ENCODE results near the gene SLC25A26. TPM values are rescaled to one million over a fixed set of nuclear protein-coding genes. Genes with fewer than 3 reads are reported as not detected.

Gene SLC25A26
- total RNA-seq, 1 donor from 2014 or later, result 18.0 TPM

DNA sequence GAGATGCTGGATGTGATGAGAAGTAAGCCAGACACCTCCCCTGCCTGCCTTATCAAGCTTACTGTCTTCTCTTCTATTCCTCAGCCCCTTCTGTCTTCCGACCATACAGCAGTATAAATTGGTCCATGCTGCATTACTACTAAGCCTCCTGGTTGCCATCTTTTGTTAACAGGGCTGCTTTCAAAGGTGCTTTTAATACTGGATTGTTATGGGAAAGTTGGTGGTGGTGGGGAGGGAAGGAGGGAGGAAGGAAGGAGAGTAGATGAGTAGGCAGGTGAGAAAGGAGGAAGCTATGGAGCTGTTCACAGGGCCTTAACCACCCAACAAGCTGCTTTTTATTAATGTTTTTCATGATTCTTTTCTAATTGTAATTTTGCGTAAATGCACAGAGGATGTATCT lies 114.9 kb downstream of the SLC25A26 start:
- Histone ChIP-seq H3K4me1 (no peaks in the 10 kb centered on the region), H3K4me3 (no peak overlapping the region), H3K27me3 (no peaks in the 10 kb centered on the region), H3K27ac (no peak overlapping the region), H3K9me3 (no peaks in the 10 kb centered on the region), H3K36me3 (no peaks in the 10 kb centered on the region)
- DNase-seq (no peak), ATAC-seq (no peak)
- intact Hi-C loops (cut with DNase I), result no loop called here
- TF ChIP-seq, protein P1, sequence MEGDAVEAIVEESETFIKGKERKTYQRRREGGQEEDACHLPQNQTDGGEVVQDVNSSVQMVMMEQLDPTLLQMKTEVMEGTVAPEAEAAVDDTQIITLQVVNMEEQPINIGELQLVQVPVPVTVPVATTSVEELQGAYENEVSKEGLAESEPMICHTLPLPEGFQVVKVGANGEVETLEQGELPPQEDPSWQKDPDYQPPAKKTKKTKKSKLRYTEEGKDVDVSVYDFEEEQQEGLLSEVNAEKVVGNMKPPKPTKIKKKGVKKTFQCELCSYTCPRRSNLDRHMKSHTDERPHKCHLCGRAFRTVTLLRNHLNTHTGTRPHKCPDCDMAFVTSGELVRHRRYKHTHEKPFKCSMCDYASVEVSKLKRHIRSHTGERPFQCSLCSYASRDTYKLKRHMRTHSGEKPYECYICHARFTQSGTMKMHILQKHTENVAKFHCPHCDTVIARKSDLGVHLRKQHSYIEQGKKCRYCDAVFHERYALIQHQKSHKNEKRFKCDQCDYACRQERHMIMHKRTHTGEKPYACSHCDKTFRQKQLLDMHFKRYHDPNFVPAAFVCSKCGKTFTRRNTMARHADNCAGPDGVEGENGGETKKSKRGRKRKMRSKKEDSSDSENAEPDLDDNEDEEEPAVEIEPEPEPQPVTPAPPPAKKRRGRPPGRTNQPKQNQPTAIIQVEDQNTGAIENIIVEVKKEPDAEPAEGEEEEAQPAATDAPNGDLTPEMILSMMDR (IDR thresholded peaks at IDR 0.05), result no peak

DNA sequence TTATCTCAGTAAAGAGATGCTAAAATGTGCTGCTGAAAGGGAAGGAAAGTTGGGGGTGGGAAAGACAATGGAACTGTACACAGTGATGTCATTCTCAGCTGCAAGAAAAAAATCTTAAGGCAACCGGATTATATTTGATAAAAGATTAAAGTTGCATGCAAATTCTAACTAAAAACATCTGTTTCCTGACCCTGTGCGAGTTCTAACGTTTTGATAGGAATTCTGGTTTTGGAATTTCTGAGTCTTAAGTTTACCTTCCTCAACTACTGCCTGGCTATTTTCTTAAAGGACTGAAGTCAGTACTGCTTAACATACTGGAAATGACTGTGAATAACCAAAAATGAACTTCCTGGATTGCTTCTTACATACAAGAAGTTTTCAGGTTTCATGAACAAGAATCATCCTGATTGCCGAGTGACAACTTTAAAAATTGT lies 115.5 kb downstream of the SLC25A26 start:
- TF ChIP-seq, protein P1 (IDR thresholded peaks at IDR 0.05), result no peak
- H3K27me3 ChIP-seq, result no peaks in the 10 kb centered on the region
- DNase-seq (no peak), ATAC-seq (no peak)
- intact Hi-C loops (cut with DNase I), result no loop called here
- no peaks in the 10 kb centered on the region for H3K4me1 ChIP-seq
- no peaks in the 10 kb centered on the region for H3K36me3 ChIP-seq
- H3K27ac ChIP-seq, result no peak overlapping the region
- H3K4me3 ChIP-seq, result no peak overlapping the region
- no peaks in the 10 kb centered on the region for H3K9me3 ChIP-seq

DNA sequence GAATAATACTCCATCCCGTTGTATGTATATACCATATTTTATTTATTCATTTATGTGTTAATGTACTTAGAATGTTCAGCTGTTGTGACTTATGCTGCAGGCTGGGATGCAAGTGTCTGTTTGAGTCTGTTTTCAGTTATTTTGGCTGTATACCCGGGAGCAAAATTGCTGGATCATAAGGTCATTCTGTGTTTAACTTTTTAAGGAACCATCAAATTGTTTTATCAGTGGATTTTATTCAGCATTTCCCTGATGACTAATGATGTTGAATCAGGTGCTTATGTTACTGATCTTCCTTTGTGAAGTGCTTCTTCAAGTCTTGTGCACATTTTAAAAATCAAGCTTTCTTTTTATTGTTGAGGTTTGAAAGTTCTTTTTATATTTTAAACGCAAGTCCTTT lies 118.1 kb downstream of the SLC25A26 start:
- Histone ChIP-seq H3K27me3 (no peaks in the 10 kb centered on the region), H3K36me3 (no peaks in the 10 kb centered on the region), H3K9me3 (no peaks in the 10 kb centered on the region), H3K4me1 (no peaks in the 10 kb centered on the region), H3K27ac (no peak overlapping the region), H3K4me3 (no peak overlapping the region)
- ATAC-seq, result no peak
- TF ChIP-seq, protein P1 (IDR thresholded peaks at IDR 0.05), result no peak
- no peak for DNase-seq
- intact Hi-C loops (cut with DNase I), result no loop called here

DNA sequence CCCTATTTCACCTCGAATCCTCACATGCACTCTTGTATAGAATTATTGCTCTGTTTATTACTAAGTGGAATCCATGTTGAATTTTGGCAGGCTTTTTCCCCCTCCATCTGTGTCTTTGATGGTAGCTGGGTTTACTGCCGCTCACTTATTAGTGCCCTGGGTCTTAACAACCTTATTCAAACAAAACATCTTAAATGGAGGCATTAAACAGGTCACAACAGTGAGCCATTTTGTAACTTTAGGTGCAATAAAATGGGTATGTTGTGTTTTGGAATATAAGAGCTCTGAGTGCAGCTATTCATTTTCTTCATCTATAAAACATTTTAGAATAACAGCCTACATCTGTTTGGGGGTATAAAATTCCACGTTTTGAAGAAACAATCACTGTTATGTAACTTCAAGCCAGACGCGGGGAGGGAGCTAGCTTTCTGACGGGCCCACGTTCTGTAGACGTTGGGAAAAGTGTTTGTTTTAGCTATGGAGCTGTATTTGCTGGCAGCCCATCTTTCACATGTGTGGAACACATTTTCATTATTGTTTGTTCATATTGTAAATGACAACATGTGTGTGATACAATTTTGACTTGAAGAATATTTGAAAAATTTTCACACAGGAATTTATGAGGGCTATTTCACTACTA lies 122.0 kb downstream of the SLC25A26 start:
- H3K27me3 ChIP-seq, result no peaks in the 10 kb centered on the region
- ATAC-seq (no peak), DNase-seq (no peak)
- TF ChIP-seq, protein P1 (IDR thresholded peaks at IDR 0.05), result no peak
- H3K4me3 ChIP-seq, result no peak overlapping the region
- no peaks in the 10 kb centered on the region for H3K9me3 ChIP-seq
- no peaks in the 10 kb centered on the region for H3K36me3 ChIP-seq
- intact Hi-C loops (cut with DNase I), result no loop called here
- H3K27ac ChIP-seq, result no peak overlapping the region
- H3K4me1 ChIP-seq, result no peaks in the 10 kb centered on the region

DNA sequence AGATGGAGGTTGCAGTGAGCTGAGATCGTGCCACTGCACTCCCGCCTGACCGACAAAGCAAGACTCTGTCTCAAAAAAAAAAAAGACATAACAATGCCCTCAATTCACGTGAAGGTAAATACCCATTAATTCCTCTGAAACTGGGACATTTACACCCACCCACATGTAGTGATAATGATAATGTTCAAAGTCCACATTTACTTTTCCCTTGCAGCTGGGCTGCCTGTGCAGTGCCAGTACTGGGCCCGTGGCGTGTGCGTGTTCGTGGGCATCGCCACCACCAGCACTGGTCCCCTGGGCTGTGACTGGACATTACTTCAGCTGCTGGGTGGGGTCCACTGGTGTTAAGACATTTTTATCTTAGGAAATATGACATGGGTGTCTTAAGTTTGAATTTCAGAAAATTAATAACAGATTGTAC lies 123.6 kb downstream of the SLC25A26 start:
- no peak overlapping the region for H3K27ac ChIP-seq
- no peak for ATAC-seq
- H3K36me3 ChIP-seq, result no peaks in the 10 kb centered on the region
- H3K27me3 ChIP-seq, result no peaks in the 10 kb centered on the region
- no peak overlapping the region for H3K4me3 ChIP-seq
- intact Hi-C loops (cut with DNase I), result no loop called here
- H3K9me3 ChIP-seq, result no peaks in the 10 kb centered on the region
- TF ChIP-seq, protein P1 (IDR thresholded peaks at IDR 0.05), result no peak
- no peak for DNase-seq
- H3K4me1 ChIP-seq, result no peaks in the 10 kb centered on the region
